ENCODE data around the gene DHFR2. TPM values are rescaled to one million over a fixed set of nuclear protein-coding genes. Genes with fewer than 3 reads are reported as not detected.
"Not testable (repeated sequence)": the region's sequence is repeated elsewhere in the genome, so short reads cannot be mapped to it uniquely, and the experiment has no call there.

Gene DHFR2
- total RNA-seq, 1 donor from 2014 or later: 3.4 TPM

GRCh38 chr3:94066506-94067500, 4.1 kb upstream of the DHFR2 start:
- intact Hi-C loops (cut with DNase I): loop anchor here (10.0 kb wide), 1 partner anchor 92 kb away; the partner anchor contains the start of gene PROS1
- DNase-seq (ENCODE audit: low spot score): no peak

DNA sequence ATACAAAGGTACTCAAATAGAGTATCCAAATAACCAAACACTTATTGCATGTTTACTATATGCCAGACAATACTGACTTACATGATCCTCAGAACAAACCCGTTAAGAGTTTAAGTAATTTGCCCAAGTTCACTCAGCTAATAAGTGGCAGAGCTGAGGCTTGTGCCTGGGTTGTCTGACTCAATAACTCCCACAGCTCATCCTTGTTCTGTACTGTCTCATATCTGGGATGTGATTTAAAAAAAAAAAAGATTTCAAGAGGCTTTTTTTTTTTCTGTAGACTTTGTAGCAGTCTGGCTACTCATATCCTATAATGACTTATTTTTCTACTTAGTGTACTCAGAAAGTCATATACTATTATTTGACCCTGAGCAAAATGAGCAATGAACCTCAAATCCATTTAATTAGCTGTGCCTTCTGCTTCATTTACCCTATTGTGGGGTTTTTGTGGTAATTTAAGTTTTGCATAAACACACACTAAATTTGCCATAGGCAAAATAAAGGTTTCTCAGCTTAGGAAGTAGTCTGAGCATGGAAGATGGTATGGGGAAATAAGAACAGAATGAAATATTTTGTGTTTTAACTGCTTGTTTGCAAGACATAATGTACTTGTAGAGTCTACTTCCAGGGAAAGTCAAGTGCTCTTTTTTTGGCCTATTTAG, 3.2 kb upstream of the DHFR2 start:
- intact Hi-C loops (cut with DNase I): loop anchor here (10.0 kb wide), 1 partner anchor 91 kb away; the partner anchor contains the start of gene PROS1
- DNase-seq (ENCODE audit: low spot score): no peak

DNA sequence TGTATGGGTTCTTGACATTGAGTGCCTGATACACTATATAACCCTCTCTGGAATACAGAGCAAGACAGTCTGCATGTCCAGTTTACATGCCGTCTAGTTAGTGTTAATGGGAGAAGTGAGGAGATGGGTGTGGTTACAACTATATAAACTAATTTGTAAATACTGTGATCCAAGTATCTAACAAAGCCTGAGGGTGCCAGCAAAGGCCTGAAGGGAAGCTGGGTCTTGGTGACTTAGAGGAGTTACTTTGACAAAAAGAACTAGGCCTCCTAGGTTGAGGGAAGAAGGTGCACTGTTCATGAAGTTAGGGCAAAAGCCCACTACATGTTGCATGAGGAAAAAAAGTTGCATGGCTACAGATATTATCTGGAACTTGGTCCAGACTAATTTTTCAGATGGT, 2.4 kb upstream of the DHFR2 start:
- DNase-seq (ENCODE audit: low spot score): no peak
- intact Hi-C loops (cut with DNase I): loop anchor here (10.0 kb wide), 1 partner anchor 90 kb away; the partner anchor contains the start of gene PROS1

GRCh38 chr3:94064243-94064860, 1.6 kb upstream of the DHFR2 start:
- intact Hi-C loops (cut with DNase I): loop anchor here (10.0 kb wide), 1 partner anchor 90 kb away; the partner anchor contains the start of gene PROS1
- DNase-seq (ENCODE audit: low spot score): no peak

- DNase-seq (ENCODE audit: low spot score): no peak
- intact Hi-C loops (cut with DNase I): loop anchor here (10.0 kb wide), 1 partner anchor 89 kb away; the partner anchor contains the start of gene PROS1
These were observed 892 bp upstream of the DHFR2 start for GRCh38 chr3:94063496-94064119.

DNA sequence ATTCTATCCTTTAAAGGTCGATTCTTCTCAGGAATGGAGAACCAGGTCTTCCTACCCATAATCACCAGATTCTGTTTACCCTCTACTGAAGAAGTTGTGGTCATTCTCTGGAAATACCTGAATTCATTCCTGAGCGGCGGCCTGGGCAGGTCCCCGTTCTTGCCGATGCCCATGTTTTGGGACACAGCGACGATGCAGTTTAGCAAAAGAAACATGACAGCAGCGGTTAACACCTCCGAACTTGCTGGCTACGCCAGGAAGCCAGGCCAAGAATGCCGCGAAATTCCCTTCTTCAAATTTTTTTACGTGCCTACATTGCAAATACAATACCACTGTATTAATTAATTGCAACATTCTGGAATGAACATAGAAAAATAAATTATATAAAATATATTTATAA, 1.4 kb downstream of the DHFR2 start:
- intact Hi-C loops (cut with DNase I): loop anchor here (10.0 kb wide), 1 partner anchor 86 kb away; the partner anchor contains the start of gene PROS1
- no peak for DNase-seq (ENCODE audit: low spot score)

- DNase-seq (ENCODE audit: low spot score): no peak
- intact Hi-C loops (cut with DNase I): no loop called here
These were observed 12.2 kb downstream of the DHFR2 start for GRCh38 chr3:94050546-94050945.

GRCh38 chr3:94049267-94049666, 13.4 kb downstream of the DHFR2 start:
- DNase-seq (ENCODE audit: low spot score): no peak
- intact Hi-C loops (cut with DNase I): no loop called here

GRCh38 chr3:94046533-94046932, 16.2 kb downstream of the DHFR2 start:
- intact Hi-C loops (cut with DNase I): no loop called here
- DNase-seq (ENCODE audit: low spot score): no peak

DNA sequence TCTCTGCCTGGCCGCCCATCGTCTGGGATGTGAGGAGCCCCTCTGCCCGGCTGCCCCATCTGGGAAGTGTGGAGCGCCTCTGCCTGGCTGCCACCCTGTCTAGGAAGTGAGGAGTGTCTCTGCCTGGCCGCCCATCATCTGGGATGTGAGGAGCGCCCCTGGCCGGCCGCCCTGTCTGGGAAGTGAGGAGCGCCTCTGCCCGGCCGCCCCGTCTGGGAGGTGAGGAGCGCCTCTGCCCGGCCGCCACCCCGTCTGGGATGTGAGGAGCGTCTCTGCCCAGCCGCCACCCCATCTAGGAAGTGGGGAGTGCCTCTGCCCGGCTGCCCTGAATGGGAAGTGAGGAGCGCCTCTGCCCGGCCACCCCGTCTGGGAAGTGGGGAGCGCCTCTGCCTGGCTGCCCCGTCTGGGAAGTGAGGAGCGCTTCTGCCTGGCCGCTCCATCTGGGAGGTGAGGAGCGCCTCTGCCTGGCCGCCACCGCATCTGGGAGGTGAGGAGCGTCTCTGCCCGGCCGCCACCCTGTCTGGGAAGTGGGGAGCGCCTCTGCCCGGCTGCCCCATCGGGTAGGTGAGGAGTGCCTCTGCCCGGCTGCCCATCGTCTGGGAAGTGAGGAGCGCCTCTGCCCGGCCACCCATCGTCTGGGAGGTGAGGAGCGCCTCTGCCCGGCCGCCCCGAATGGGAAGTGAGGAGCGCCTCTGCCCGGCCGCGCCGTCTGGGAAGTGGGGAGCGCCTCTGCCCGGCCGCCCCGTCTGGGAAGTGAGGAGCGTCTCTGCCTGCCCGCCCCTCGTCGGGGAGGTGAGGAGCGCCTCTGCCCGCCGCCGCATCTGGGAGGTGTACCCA, 18.4 kb downstream of the DHFR2 start:
- not testable (repeated sequence) for DNase-seq (ENCODE audit: low spot score)

DNA sequence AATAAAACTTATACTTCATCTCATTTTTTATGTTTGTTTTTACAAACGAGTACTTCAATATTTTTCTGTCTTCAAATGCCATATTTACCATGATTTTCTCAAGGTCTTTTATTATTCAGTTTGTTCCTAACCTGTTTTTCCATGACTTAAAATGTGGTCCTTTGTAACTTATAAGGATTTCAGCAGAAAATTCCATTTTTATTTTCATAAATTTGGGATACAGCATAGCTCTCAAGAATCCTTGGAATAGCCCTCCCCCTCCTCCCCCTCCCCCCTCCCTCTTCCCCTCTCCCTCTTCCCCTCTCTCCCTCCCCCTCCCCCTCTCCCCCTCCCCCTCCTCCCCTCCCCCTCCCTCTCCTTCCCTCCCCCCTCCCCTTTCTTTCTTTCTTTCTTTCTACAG, 19.4 kb downstream of the DHFR2 start:
- no peak for DNase-seq (ENCODE audit: low spot score)
- intact Hi-C loops (cut with DNase I): no loop called here

More for the DNA sequence above, 18.4 kb downstream of the DHFR2 start:
- intact Hi-C loops (cut with DNase I): not testable (repeated sequence)

GRCh38 chr3:94036909-94037507, 25.7 kb downstream of the DHFR2 start:
- intact Hi-C loops (cut with DNase I): no loop called here

GRCh38 chr3:94028093-94028837, 34.5 kb downstream of the DHFR2 start, which contains the start of gene STX19:
TSS of gene STX19 (minus strand) at chr3:94028597. CDS start at chr3:94015269, 13,328 bp downstream.
- no peak for DNase-seq (ENCODE audit: low spot score)
- intact Hi-C loops (cut with DNase I): no loop called here

More at GRCh38 chr3:94036909-94037507, 25.7 kb downstream of the DHFR2 start:
- DNase-seq (ENCODE audit: low spot score): no peak

DNA sequence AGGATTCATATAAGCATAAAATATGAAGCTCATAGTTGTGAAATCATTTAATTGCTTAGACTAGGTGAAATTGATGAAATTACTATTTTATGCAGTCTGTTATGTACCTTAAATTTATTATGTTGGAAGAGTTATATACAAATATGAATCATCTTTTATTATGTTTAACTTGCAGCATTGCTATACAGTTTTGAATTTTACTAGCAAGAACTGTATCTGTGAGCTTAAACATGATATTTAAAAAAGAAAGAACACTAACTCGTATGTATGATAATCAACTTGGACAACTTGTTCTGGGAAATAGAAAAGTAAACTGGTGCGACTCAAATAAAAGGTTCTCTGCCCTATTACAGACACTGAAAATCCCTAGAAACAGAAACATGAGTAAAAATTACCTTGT, 36.1 kb downstream of the DHFR2 start:
- no peak for DNase-seq (ENCODE audit: low spot score)
- intact Hi-C loops (cut with DNase I): no loop called here

- no peak for DNase-seq (ENCODE audit: low spot score)
- intact Hi-C loops (cut with DNase I): no loop called here
These were observed 38.3 kb downstream of the DHFR2 start for GRCh38 chr3:94024385-94024784.

DNA sequence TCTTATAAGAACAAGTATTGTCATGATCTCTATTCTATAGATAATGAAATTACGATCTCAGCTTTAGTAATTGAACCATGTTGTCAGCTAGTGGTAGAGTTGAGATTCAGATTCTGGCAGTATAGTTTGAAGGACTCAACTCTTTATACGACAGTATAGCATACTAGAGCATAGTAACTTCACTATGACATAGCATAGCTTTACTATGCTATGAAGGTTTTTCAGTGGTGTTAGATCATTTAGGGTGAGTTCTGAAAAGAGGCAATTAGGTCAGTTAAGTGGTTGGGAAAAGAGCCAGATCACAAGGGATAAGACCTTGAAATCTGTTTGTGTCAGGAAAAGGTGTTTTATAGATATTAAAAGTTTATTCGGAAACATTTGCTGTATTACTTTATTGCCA, 42.4 kb downstream of the DHFR2 start:
- DNase-seq (ENCODE audit: low spot score): no peak
- intact Hi-C loops (cut with DNase I): no loop called here

DNA sequence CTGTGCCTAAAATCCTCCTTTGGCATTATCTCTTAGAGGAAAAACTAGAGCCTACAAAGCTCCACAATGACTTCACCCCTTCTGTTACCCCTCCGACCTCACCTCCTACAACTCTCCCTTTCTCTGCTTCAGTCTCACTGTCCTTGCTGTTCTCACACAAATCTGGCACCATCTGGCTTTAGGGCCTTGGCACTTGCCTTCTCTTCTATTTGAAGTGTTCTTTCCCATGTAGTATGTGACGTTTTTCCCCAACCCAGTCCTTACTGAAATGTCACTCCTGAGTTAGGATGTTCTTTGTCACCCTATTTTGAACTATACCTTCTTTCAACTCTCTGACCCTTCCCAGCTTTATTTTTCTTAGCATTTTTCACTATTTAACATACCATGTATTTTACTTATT, 43.1 kb downstream of the DHFR2 start:
- intact Hi-C loops (cut with DNase I): no loop called here
- DNase-seq (ENCODE audit: low spot score): no peak

Data from cardiac septum (tissue), 1 donor.